GM10248 (cell line): ENCODE data around the gene TM2D3.

Source experiments
- CTCF ChIA-PET: fragments of 300-600 bp; sonication (Branson Sonifier 250); formaldehyde crosslinking; extraction: SDS; loops from one replicate; lab custom pipeline; 2021; ENCODE audit warnings: antibody characterized with exemption; lab: Yijun Ruan, JAX
- POLR2A ChIA-PET: fragments of 350-650 bp; sonication (Branson Sonifier 250); formaldehyde crosslinking; extraction: SDS; loops from one replicate; lab custom pipeline; 2020; ENCODE audit warnings: antibody characterized with exemption; lab: Yijun Ruan, JAX
- DNase-seq: peaks from one replicate; pipeline ENCODE4 v3.0.0; 2012; ENCODE audit errors: extremely low spot score
- CTCF ChIP-seq: IDR thresholded peaks from 2 replicates; pipeline ENCODE4 v1.5.1; 2012; ENCODE audit warnings: mild to moderate bottlenecking, low read depth; ENCODE audit errors: extremely low read depth, missing control alignments, control extremely low read depth

Gene TM2D3

GRCh38 chr15:101692801-101693598, 40.8 kb upstream of the TM2D3 start:
- TF ChIP-seq CTCF, result no peak
- DNase-seq, result no peak
- ChIA-PET POLR2A (no interaction called here), CTCF (interaction anchor here (1.1 to 2.2 kb wide), 2 partner anchors 12 to 31 kb away, joined by 3 to 5 read pairs; partner anchors contain the start of gene TARS3)

GRCh38 chr15:101689901-101690300, 37.7 kb upstream of the TM2D3 start:
- no peak for TF ChIP-seq CTCF
- ChIA-PET POLR2A (no interaction called here), CTCF (no interaction called here)
- no peak for DNase-seq

- no peak for DNase-seq
- no peak for TF ChIP-seq CTCF
- ChIA-PET CTCF (interaction anchor here (0.8 to 1.6 kb wide), 4 partner anchors 11 to 46 kb away, joined by 3 to 5 read pairs (median 3); no protein-coding TSS in a partner anchor), POLR2A (no interaction called here)
Measured at GRCh38 chr15:101686718-101687117, 34.5 kb upstream of the TM2D3 start.

- TF ChIP-seq CTCF, result no peak
- POLR2A ChIA-PET, result no interaction called here
- DNase-seq, result no peak
- CTCF ChIA-PET, result interaction anchor here (1.5 kb wide), 1 partner anchor 12 kb away, joined by 8 read pairs; no protein-coding TSS in a partner anchor
Measured at GRCh38 chr15:101684877-101685276, 32.7 kb upstream of the TM2D3 start.

- CTCF ChIA-PET, result interaction anchor here (1.5 kb wide), 1 partner anchor 12 kb away, joined by 8 read pairs; no protein-coding TSS in a partner anchor
- no peak for DNase-seq
- TF ChIP-seq CTCF, result no peak
- POLR2A ChIA-PET, result no interaction called here
Measured at GRCh38 chr15:101684384-101684783, 32.2 kb upstream of the TM2D3 start.

- no peak for TF ChIP-seq CTCF
- ChIA-PET POLR2A (no interaction called here), CTCF (interaction anchor here (2.0 kb wide), 1 partner anchor 24 kb away, joined by 6 read pairs; no protein-coding TSS in a partner anchor)
- DNase-seq, result no peak
Measured at GRCh38 chr15:101679806-101680205, 27.6 kb upstream of the TM2D3 start.
